ENCODE data around the gene PIK3CD. TPM values are rescaled to one million over a fixed set of nuclear protein-coding genes. Genes with fewer than 3 reads are reported as not detected.

Gene PIK3CD
- 10 to 100 TPM in 2 of 6 experiments, 1 to 10 TPM in 4; 7.3 to 14.6 (median 9.2) TPM for total RNA-seq (2021; fragmentation: NEBNext Ultra II Directional; extraction: Animal tissue kit (Norgen Biotek cat#: 25700))
- long read RNA-seq, partial matches to known transcripts: 3 of 6 reads
- long read RNA-seq, other reads (novel, unspliced or antisense): 3 of 6 reads

DNA sequence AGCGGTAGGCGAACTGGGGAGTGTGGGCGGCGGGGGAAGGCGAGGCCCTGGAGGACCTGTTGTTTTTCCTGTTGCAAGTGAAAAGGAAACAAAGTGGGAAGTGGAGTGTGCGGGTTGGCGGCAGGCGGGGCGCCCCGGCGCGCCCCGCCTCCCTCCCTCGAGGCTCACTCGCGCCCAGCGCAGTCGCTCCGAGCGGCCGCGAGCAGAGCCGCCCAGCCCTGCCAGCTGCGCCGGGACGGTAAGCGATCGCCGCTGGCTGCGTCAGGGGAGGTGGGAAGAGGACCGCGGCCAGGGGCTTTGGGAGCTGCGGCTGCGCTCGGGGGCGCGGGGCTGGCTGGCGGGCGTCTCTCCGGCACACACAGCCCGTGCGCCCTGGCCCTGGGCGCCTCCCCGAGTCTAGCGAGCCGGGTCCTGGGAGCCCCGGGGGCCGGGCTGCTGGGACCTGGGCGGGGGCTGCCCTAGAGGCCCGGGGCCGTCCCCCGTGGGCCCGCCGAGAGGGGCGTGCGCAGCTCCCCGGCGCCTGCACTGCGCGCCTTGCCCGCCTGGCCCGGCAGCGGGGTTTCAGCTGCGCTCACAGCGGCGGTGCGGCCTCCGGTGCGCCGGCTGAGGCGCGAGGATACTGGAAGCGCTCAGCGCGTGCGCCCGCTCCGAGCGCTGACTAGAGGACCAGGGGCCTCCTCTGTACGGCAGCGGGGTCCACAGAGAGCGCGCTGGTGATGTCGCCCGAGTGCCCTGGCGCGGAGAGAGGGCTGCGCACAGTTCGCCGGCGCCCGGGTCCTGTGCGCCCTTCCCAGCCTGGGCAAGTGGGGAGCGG lies at the start of gene PIK3CD:
Gene PIK3CD, plus strand, starts transcription at position 167 of the 814 bp plus-strand sequence. CDS start 58,725 bp downstream, outside the sequence.
- DNase-seq: no peak
- peaks cover 22% of the 10 kb centered on the region for H3K27me3 Mint-ChIP-seq (ENCODE audit: insufficient read depth)
- H3K4me3 Mint-ChIP-seq: peak within 1 kb of the TSS; percentile 88
- H3K36me3 Mint-ChIP-seq (ENCODE audit: low read depth): no peaks in the 10 kb centered on the region
- peaks cover 5% of the 10 kb centered on the region; the same call in 1 of the 2 replicates for H3K4me1 Mint-ChIP-seq (ENCODE audit: low read depth)
- TF ChIP-seq, protein P1, sequence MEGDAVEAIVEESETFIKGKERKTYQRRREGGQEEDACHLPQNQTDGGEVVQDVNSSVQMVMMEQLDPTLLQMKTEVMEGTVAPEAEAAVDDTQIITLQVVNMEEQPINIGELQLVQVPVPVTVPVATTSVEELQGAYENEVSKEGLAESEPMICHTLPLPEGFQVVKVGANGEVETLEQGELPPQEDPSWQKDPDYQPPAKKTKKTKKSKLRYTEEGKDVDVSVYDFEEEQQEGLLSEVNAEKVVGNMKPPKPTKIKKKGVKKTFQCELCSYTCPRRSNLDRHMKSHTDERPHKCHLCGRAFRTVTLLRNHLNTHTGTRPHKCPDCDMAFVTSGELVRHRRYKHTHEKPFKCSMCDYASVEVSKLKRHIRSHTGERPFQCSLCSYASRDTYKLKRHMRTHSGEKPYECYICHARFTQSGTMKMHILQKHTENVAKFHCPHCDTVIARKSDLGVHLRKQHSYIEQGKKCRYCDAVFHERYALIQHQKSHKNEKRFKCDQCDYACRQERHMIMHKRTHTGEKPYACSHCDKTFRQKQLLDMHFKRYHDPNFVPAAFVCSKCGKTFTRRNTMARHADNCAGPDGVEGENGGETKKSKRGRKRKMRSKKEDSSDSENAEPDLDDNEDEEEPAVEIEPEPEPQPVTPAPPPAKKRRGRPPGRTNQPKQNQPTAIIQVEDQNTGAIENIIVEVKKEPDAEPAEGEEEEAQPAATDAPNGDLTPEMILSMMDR (IDR thresholded peaks at IDR 0.05): no peak
- no peaks in the 10 kb centered on the region for H3K9me3 Mint-ChIP-seq
- H3K27ac Mint-ChIP-seq: no peak within 1 kb of the TSS

DNA sequence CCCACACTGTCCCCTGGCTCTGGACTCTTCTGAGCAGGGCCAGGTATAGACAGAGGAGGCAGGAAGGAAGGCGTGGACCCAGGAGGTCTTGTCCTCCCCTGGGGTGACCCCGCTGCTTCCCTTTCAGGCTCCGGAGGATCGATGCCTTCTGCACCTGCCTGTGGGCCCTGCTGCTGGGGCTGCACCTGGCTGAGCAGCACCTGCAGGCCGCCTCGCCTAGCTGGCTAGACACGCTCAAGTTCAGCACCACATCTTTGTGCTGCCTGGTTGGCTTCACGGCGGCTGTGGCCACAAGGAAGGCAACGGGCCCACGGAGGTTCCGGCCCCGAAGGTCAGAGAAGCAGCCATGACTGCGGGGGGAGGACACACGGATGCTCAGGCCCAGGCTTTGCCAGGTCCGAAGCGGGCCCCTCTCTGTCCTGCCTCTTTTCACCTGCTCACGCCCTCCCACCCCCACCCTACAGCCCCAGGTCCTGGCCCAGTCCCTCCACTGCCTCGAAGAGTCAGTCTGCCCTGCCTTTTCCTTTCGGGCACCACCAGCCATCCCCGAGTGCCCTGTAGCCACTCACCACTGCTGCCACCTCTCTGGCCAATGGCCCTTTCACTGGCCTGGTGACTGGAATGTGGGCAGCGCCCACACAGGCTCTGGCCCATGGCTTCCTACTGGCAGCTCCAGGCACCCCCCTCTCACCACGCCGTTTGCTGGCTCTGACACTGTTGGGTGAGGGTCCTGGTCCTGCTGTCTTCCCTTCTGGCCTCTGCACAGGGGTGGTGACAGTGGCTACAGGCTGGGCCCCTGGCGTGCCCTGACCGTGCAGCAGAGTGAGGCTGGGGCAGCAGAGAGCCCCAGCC lies 49.4 kb upstream of the PIK3CD start:
- Mint-ChIP-seq H3K9me3 (no peaks in the 10 kb centered on the region), H3K27ac (no peak overlapping the region), H3K4me1 (ENCODE audit: low read depth) (no peaks in the 10 kb centered on the region), H3K27me3 (ENCODE audit: insufficient read depth) (no peaks in the 10 kb centered on the region; the same call in 1 of the 2 replicates), H3K36me3 (ENCODE audit: low read depth) (no peaks in the 10 kb centered on the region), H3K4me3 (no peak overlapping the region)
- TF ChIP-seq, protein P1 (IDR thresholded peaks at IDR 0.05): no peak
- no peak for DNase-seq

DNA sequence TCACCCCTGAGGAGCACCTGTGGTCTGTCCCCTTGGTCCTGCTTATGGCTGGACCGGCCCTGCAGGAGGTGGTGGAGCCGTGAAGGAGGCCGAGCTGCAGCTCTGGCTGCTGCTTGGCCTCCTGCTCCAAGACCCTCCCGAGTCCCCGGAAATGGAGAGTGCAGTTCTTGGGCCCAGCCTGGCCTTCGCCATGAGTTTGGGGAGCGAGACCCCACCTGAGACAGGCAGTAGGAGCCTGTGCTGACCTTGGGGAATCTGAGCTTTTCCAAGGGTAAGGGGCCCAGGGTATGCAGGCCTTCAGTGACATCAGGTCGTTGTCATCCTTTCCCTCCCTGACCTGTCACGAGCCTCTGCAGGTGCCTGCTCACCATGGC lies 48.8 kb upstream of the PIK3CD start:
- Mint-ChIP-seq H3K36me3 (ENCODE audit: low read depth) (no peaks in the 10 kb centered on the region), H3K4me1 (ENCODE audit: low read depth) (no peaks in the 10 kb centered on the region), H3K4me3 (no peak overlapping the region), H3K27ac (no peak overlapping the region), H3K9me3 (no peaks in the 10 kb centered on the region), H3K27me3 (ENCODE audit: insufficient read depth) (no peaks in the 10 kb centered on the region; the same call in 1 of the 2 replicates)
- DNase-seq: no peak
- TF ChIP-seq, protein P1 (IDR thresholded peaks at IDR 0.05): no peak

DNA sequence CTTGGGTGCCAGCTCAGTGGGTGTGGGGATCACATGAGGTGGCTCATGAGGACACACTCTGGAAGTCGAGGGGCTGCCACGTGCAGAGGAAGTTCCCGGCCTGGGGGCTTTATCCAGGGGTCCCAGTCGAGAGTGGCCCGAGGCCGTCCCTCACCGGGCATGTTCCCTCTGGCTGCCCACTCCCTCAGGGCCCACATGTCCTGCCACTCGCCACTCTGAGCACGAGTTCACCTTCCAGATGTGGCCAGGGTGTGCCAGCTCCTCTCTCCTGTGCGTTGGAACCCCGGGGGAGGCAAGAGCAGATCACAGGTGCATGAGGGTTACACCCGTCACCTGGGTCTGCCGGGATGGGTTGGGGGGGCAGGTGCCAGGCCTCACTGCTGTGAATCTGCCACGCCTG lies 48.2 kb upstream of the PIK3CD start:
- Mint-ChIP-seq H3K36me3 (ENCODE audit: low read depth) (no peaks in the 10 kb centered on the region), H3K4me1 (ENCODE audit: low read depth) (no peaks in the 10 kb centered on the region), H3K4me3 (no peak overlapping the region), H3K9me3 (no peaks in the 10 kb centered on the region), H3K27ac (no peak overlapping the region), H3K27me3 (ENCODE audit: insufficient read depth) (no peaks in the 10 kb centered on the region; the same call in 1 of the 2 replicates)
- DNase-seq: no peak
- TF ChIP-seq, protein P1 (IDR thresholded peaks at IDR 0.05): no peak

Data from HFFc6 (cell line).